ENCODE measurements around the gene MLIP. TPM values are rescaled to one million over a fixed set of nuclear protein-coding genes. Genes with fewer than 3 reads are reported as not detected.

The MLIP gene
- total RNA-seq, 4 donors from 2014 or later: 4.0 to 20.6 (median 10.1) TPM

DNA sequence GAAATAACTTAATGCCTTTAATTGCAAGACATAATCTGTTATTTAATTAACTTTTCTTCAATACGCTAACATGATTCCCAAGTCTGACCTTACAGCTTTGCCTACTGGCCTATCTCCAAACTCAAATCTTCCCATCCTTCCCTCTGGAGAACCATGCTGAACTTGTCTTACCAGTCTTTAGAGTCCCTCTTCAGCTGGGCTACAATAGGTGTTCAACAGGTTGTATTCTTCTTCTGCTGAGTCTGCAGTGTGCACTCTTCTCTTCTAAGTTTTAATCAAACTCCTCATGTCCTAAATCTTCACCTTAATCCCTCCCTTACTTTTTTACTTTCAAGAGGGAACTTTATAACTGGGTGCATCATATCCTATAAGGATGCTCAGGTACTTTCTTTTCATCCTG, 121.5 kb downstream of the MLIP start:
- 73 to 75% methylated on average over 1 of the region's 1 CpG for WGBS, 2 donors
- no peak overlapping the region for H3K4me3 ChIP-seq (ENCODE audit: low read depth, poor library complexity, severe bottlenecking)
- no peak for TF ChIP-seq POLR2A (IDR thresholded peaks at IDR 0.05)
- TF ChIP-seq, protein P1, sequence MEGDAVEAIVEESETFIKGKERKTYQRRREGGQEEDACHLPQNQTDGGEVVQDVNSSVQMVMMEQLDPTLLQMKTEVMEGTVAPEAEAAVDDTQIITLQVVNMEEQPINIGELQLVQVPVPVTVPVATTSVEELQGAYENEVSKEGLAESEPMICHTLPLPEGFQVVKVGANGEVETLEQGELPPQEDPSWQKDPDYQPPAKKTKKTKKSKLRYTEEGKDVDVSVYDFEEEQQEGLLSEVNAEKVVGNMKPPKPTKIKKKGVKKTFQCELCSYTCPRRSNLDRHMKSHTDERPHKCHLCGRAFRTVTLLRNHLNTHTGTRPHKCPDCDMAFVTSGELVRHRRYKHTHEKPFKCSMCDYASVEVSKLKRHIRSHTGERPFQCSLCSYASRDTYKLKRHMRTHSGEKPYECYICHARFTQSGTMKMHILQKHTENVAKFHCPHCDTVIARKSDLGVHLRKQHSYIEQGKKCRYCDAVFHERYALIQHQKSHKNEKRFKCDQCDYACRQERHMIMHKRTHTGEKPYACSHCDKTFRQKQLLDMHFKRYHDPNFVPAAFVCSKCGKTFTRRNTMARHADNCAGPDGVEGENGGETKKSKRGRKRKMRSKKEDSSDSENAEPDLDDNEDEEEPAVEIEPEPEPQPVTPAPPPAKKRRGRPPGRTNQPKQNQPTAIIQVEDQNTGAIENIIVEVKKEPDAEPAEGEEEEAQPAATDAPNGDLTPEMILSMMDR (IDR thresholded peaks at IDR 0.05): no peak
- DNase-seq (ENCODE audit: low spot score in 2 of 2): no peak
- intact Hi-C loops (cut with DNase I; ENCODE audit: low total_unique reads): no loop called here

DNA sequence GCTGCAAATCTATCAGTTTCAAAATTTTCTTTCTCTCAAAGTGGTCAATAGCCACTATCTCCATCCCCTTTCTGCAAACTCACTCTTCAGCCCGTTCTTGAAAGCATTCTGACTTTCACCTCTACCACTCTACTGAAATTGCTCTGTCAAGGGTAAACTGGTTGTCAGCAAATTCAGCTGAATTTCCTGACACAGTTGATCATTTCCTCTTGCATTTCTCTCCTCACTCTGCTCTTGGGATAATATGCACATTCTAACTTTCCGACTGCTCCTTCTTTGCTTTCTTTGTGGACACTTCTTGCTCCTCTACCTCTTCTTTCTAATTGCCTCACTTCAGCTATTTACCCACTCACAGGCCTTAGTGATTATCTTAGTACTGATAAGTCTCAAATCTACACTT, 123.3 kb downstream of the MLIP start:
- 72 to 82% methylated on average over 2 of the region's 2 CpGs for WGBS, 2 donors
- H3K4me3 ChIP-seq (ENCODE audit: low read depth, poor library complexity, severe bottlenecking): no peak overlapping the region
- DNase-seq (ENCODE audit: low spot score in 2 of 2): no peak
- intact Hi-C loops (cut with DNase I; ENCODE audit: low total_unique reads): no loop called here
- TF ChIP-seq, protein P1 (IDR thresholded peaks at IDR 0.05): no peak
- TF ChIP-seq POLR2A (IDR thresholded peaks at IDR 0.05): no peak

DNA sequence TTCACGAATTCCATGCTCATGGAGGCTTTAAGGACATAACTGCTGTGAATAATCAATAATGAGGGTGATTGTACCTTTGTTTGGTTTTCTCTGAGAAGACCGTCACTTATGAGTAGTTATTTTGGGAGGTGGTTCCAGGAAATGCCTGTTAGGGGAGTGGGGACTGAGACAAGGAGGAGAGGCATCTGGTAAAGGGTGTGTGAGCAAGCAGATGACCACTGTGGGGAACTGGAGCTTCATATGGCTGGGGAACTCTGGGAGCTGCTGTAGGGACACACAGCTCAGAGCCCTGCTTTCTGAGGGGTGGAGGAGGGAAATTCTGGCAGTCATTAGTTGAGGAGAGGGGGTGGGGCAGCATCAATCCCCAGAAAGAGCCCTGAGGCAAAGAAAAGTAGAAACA, 125.7 kb downstream of the MLIP start:
- no peak for DNase-seq (ENCODE audit: low spot score in 2 of 2)
- TF ChIP-seq, protein P1 (IDR thresholded peaks at IDR 0.05): no peak
- no peak for TF ChIP-seq POLR2A (IDR thresholded peaks at IDR 0.05)
- intact Hi-C loops (cut with DNase I; ENCODE audit: low total_unique reads): no loop called here
- H3K4me3 ChIP-seq (ENCODE audit: low read depth, poor library complexity, severe bottlenecking): no peak overlapping the region
- WGBS, 2 donors: 63 to 68% methylated on average over 2 of the region's 2 CpGs

DNA sequence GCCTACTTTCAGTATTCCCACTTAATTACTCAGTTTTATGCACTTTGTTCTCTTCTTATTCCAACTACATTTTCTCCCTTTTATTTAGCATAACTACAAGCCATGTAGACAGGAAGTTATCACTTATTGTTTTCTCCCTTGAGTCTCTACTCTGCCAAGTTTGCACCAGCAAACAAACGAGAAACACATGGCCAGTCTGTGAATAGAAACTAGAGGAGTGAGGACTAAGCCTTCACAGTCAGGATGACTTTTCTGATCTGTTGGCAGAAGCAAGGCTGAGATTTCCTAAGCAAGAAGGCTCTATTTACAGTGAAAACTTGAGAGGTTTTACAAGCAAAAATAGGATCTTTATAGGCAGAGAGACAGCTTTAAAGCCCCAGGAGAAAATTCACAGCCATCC, 127.2 kb downstream of the MLIP start:
- WGBS, 2 donors: 14 to 15% methylated on average over 1 of the region's 1 CpG

DNA sequence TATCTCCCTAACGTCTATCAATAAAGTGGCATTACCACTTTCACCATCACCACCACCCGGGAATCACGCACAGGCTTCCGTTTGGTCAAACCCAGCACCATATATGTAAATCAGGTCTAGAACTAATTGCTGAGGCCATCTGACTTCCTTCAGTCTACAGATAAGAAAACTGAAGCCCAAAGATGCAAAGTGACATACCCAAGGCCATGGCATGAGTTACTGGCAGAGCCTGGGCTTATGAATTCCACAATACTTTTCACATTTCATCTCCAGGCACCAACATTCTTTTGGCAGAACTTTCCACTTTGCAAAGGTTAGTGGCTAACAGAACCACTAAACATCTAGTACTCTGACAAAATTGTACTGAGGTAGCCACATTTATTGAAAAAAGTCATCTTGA, 132.5 kb downstream of the MLIP start:
- H3K4me3 ChIP-seq (ENCODE audit: low read depth, poor library complexity, severe bottlenecking): no peak overlapping the region
- intact Hi-C loops (cut with DNase I; ENCODE audit: low total_unique reads): loop anchor here (5.0 kb wide), 1 partner anchor 1094 kb away; no protein-coding TSS in a partner anchor
- DNase-seq (ENCODE audit: low spot score in 2 of 2): no peak
- TF ChIP-seq, protein P1 (IDR thresholded peaks at IDR 0.05): no peak
- TF ChIP-seq POLR2A (IDR thresholded peaks at IDR 0.05): no peak
- WGBS, 2 donors: 94 to 97% methylated on average over 4 of the region's 4 CpGs

More for the DNA sequence above, 127.2 kb downstream of the MLIP start:
- intact Hi-C loops (cut with DNase I; ENCODE audit: low total_unique reads): no loop called here
- H3K4me3 ChIP-seq (ENCODE audit: low read depth, poor library complexity, severe bottlenecking): no peak overlapping the region
- no peak for DNase-seq (ENCODE audit: low spot score in 2 of 2)
- TF ChIP-seq, protein P1 (IDR thresholded peaks at IDR 0.05): no peak
- TF ChIP-seq POLR2A (IDR thresholded peaks at IDR 0.05): no peak

DNA sequence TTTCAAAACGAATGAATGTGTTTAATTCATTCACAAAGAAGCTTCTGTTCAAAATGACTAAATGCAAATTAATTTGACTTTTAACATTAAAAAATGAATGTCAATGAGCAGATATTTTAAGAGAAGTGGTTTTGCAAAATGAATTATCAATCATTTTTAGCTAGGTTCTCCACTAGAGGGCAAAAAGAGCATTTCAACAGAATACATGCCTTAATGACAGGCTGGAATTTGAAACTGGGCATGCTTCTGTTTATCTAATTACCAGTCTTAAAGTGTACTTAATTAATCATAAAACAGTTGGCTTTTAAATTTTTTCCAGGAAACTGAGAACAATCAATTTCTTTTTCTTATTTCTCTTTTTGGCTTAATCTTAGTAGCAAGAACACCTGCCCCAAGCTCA, 133.2 kb downstream of the MLIP start:
- no peak overlapping the region for H3K4me3 ChIP-seq (ENCODE audit: low read depth, poor library complexity, severe bottlenecking)
- WGBS, 2 donors: 39 to 41% methylated on average over 1 of the region's 1 CpG
- no peak for DNase-seq (ENCODE audit: low spot score in 2 of 2)
- intact Hi-C loops (cut with DNase I; ENCODE audit: low total_unique reads): loop anchor here (5.0 kb wide), 1 partner anchor 1093 kb away; no protein-coding TSS in a partner anchor
- TF ChIP-seq POLR2A (IDR thresholded peaks at IDR 0.05): no peak

All from lower leg skin (tissue), 4 donors.